WTC11 (cell line): ENCODE results near the gene CDKN2AIPNL. TPM values are rescaled to one million over a fixed set of nuclear protein-coding genes. Genes with fewer than 3 reads are reported as not detected.
"Not testable (repeated sequence)": the region's sequence is repeated elsewhere in the genome, so short reads cannot be mapped to it uniquely, and the experiment has no call there.

Source experiments
- ATAC-seq: fragments of 200-7000 bp; cut with Tn5 transposase; 2 replicates; pipeline ENCODE4 v1.10.0; 2021; ENCODE audit warnings: mild to moderate bottlenecking, moderate library complexity
- CTCF ChIA-PET: fragments of 300-600 bp; sonication (Branson Sonifier 250); formaldehyde crosslinking; loops from one replicate; lab custom pipeline; 2021; ENCODE audit warnings: antibody characterized with exemption; lab: Charles Lee
- POLR2A ChIA-PET: fragments of 350-600 bp; sonication (Branson Sonifier 250); formaldehyde crosslinking; loops from one replicate; lab custom pipeline; 2021; ENCODE audit warnings: antibody characterized with exemption; lab: Charles Lee
- DNase-seq: peaks from one replicate; pipeline ENCODE4 v3.0.0; 2021; ENCODE audit warnings: low spot score
- H3K27ac Mint-ChIP-seq: 2 replicates; pipeline ENCODE4 v1.8.0; 2021; ENCODE audit warnings: mixed read lengths
- H3K27me3 Mint-ChIP-seq: 2 replicates; pipeline ENCODE4 v1.8.0; 2021; ENCODE audit warnings: low read depth, mild to moderate bottlenecking, moderate library complexity, mixed read lengths
- H3K36me3 Mint-ChIP-seq: 2 replicates; pipeline ENCODE4 v1.8.0; 2021; ENCODE audit warnings: mixed read lengths
- H3K4me1 Mint-ChIP-seq: 2 replicates; pipeline ENCODE4 v1.8.0; 2022; ENCODE audit warnings: mixed read lengths
- H3K4me3 Mint-ChIP-seq: 2 replicates; pipeline ENCODE4 v1.8.0; 2021; ENCODE audit warnings: mild to moderate bottlenecking, moderate library complexity, mixed read lengths
- H3K9me3 Mint-ChIP-seq: 2 replicates; pipeline ENCODE4 v1.8.0; 2021; ENCODE audit warnings: mixed read lengths
- ATF1 ChIP-seq: sonication (generic); formaldehyde crosslinking; IDR thresholded peaks from 2 replicates; pipeline ENCODE4 v1.8.1; 2023; ENCODE audit warnings: mild to moderate bottlenecking, moderate library complexity, missing genetic modification reagents
- ATF6 ChIP-seq: sonication (generic); formaldehyde crosslinking; IDR thresholded peaks from 2 replicates; pipeline ENCODE4 v1.8.1; 2023; ENCODE audit warnings: mild to moderate bottlenecking, missing genetic modification reagents
- CBFB ChIP-seq: sonication (generic); formaldehyde crosslinking; IDR thresholded peaks from 2 replicates; pipeline ENCODE4 v1.8.1; 2022; ENCODE audit warnings: mild to moderate bottlenecking, low read depth, missing genetic modification reagents
- ELF4 ChIP-seq: sonication (generic); formaldehyde crosslinking; IDR thresholded peaks from 2 replicates; pipeline ENCODE4 v1.8.1; 2022; ENCODE audit warnings: low read depth, mild to moderate bottlenecking, moderate library complexity, missing genetic modification reagents
- ETV6 ChIP-seq: sonication (generic); formaldehyde crosslinking; IDR thresholded peaks from 2 replicates; pipeline ENCODE4 v1.8.1; 2022; ENCODE audit warnings: mild to moderate bottlenecking, missing genetic modification reagents
- GTF2I ChIP-seq: fragments of 250-450 bp; sonication (Bioruptor Pico); conservative IDR thresholded peaks from 2 replicates; pipeline ENCODE4 v1.4.0; 2021; ENCODE audit warnings: mild to moderate bottlenecking
- HMGA2 ChIP-seq: fragments of 250-450 bp; sonication (Bioruptor Pico); IDR thresholded peaks from 2 replicates; pipeline ENCODE4 v1.4.0; 2021; ENCODE audit warnings: mild to moderate bottlenecking, moderate library complexity
- HMGXB4 ChIP-seq: sonication (generic); formaldehyde crosslinking; IDR thresholded peaks from 2 replicates; pipeline ENCODE4 v1.8.1; 2023; ENCODE audit warnings: mild to moderate bottlenecking, moderate library complexity, missing genetic modification reagents
- JUN ChIP-seq: sonication (generic); formaldehyde crosslinking; IDR thresholded peaks from 2 replicates; pipeline ENCODE4 v1.8.0; 2023; ENCODE audit warnings: mild to moderate bottlenecking, missing genetic modification reagents
- NR3C1 ChIP-seq: sonication (generic); formaldehyde crosslinking; conservative IDR thresholded peaks from 2 replicates; pipeline ENCODE4 v1.8.1; 2023; ENCODE audit warnings: low read depth, mild to moderate bottlenecking, missing genetic modification reagents
- PRRX2 ChIP-seq: fragments of 250-450 bp; sonication (Bioruptor Pico); IDR thresholded peaks from 2 replicates; pipeline ENCODE4 v1.8.0; 2021; ENCODE audit warnings: mild to moderate bottlenecking
- SMAD3 ChIP-seq: sonication (generic); formaldehyde crosslinking; IDR thresholded peaks from 2 replicates; pipeline ENCODE4 v1.8.0; 2022; ENCODE audit warnings: missing genetic modification reagents, mild to moderate bottlenecking, borderline replicate concordance
- SP1 ChIP-seq: sonication (generic); formaldehyde crosslinking; conservative IDR thresholded peaks from 2 replicates; pipeline ENCODE4 v1.8.1; 2022; ENCODE audit warnings: missing genetic modification reagents
- ZNF263 ChIP-seq: sonication (generic); formaldehyde crosslinking; IDR thresholded peaks from 2 replicates; pipeline ENCODE4 v1.8.1; 2022; ENCODE audit warnings: low read depth, mild to moderate bottlenecking, moderate library complexity, missing genetic modification reagents
- ZNF281 ChIP-seq: sonication (generic); formaldehyde crosslinking; IDR thresholded peaks from 2 replicates; pipeline ENCODE4 v1.8.0; 2023; ENCODE audit warnings: mild to moderate bottlenecking, missing genetic modification reagents
- ZNF512 ChIP-seq: sonication (generic); formaldehyde crosslinking; IDR thresholded peaks from 2 replicates; pipeline ENCODE4 v1.8.1; 2022; ENCODE audit warnings: missing genetic modification reagents, borderline replicate concordance
- total RNA-seq: library from RNA; stranded (reverse); gene quantifications from 3 replicates; pipeline ENCODE4 v1.2.3, GENCODE V29; 2021

The CDKN2AIPNL gene
- total RNA-seq, 1 experiment from 2014 or later: 54.3 TPM

- TF ChIP-seq GTF2I (no peak), ZNF512 (CRISPR knock-in tag) (no peak), PRRX2 (no peak), ATF1 (no peak)
Measured at GRCh38 chr5:134374232-134374631, 37.4 kb downstream of the CDKN2AIPNL start (continued).

GRCh38 chr5:134373633-134374032 lies 38.0 kb downstream of the CDKN2AIPNL start:
- H3K9me3 Mint-ChIP-seq, POLR2A ChIA-PET, ATAC-seq, H3K27ac Mint-ChIP-seq, H3K27me3 Mint-ChIP-seq, CTCF ChIA-PET, DNase-seq, H3K4me3 Mint-ChIP-seq: not testable (repeated sequence)
- Mint-ChIP-seq H3K4me1 (peaks cover 21% of the 10 kb centered on the region), H3K36me3 (peaks cover 17% of the 10 kb centered on the region)

GRCh38 chr5:134371834-134372340 lies 39.8 kb downstream of the CDKN2AIPNL start:
- 0 out of 2 replicates have a peak, but pooled peaks have one; percentile 31 for TF ChIP-seq SP1 (CRISPR knock-in tag)
- 0 out of 2 replicates have a peak, but pooled peaks have one; percentile 48 for TF ChIP-seq SMAD3
- TF ChIP-seq HMGXB4: peak; percentile 34; the same call in 1 of the 2 replicates
- no peak for TF ChIP-seq HMGA2
- TF ChIP-seq, all 79 proteins: peak for 3
- Mint-ChIP-seq H3K27ac (peak overlapping the region; percentile 99), H3K4me3 (peak overlapping the region; percentile 96), H3K9me3 (peaks cover 7% of the 10 kb centered on the region), H3K36me3 (peaks cover 14% of the 10 kb centered on the region), H3K27me3 (peaks cover 4% of the 10 kb centered on the region; the same call in 1 of the 2 replicates), H3K4me1 (peaks cover 27% of the 10 kb centered on the region)
- POLR2A ChIA-PET: interaction anchor here (0.5 to 2.0 kb wide), 24 partner anchors 10 to 533 kb away, joined by 3 to 17 read pairs (median 4); partner anchors contain the start of genes CDKN2AIPNL, PCBD2 and PPP2CA
- DNase-seq (peak; percentile 78), ATAC-seq (peak; percentile 45)
- CTCF ChIA-PET: interaction anchor here (0.8 to 2.0 kb wide), 9 partner anchors 32 to 532 kb away, joined by 3 to 15 read pairs (median 4); partner anchors contain the start of genes CDKN2AIPNL, PCBD2 and PPP2CA

GRCh38 chr5:134370871-134371833 lies 40.5 kb downstream of the CDKN2AIPNL start, which contains the start of gene UBE2B:
TSS of gene UBE2B (plus strand) at chr5:134371569. CDS start at chr5:134371596, 27 bp downstream.
- DNase-seq (peak; percentile 95), ATAC-seq (peak; percentile 66)
- H3K27me3 Mint-ChIP-seq: peaks cover 4% of the 10 kb centered on the region; the same call in 1 of the 2 replicates
- H3K4me3 Mint-ChIP-seq: peak within 1 kb of the TSS; percentile 96
- peaks cover 13% of the 10 kb centered on the region for H3K36me3 Mint-ChIP-seq
- peaks cover 31% of the 10 kb centered on the region for H3K4me1 Mint-ChIP-seq
- CTCF ChIA-PET: interaction anchor here (0.9 to 2.0 kb wide), 8 partner anchors 33 to 216 kb away, joined by 3 to 15 read pairs (median 4); partner anchors contain the start of genes CDKN2AIPNL and PPP2CA
- peak within 1 kb of the TSS; percentile 100 for H3K27ac Mint-ChIP-seq
- POLR2A ChIA-PET: interaction anchor here (0.7 to 2.0 kb wide), 21 partner anchors 10 to 534 kb away, joined by 3 to 17 read pairs (median 4); partner anchors contain the start of genes CDKN2AIPNL, PCBD2 and PPP2CA
- peaks cover 7% of the 10 kb centered on the region for H3K9me3 Mint-ChIP-seq
- peak; percentile 82 for TF ChIP-seq ATF1
- no peak for TF ChIP-seq ATF6 (CRISPR knock-in tag)
- TF ChIP-seq ZNF281 (CRISPR knock-in tag): no peak
- TF ChIP-seq ELF4 (CRISPR knock-in tag): 0 out of 2 replicates have a peak, but pooled peaks have one; percentile 15
- TF ChIP-seq NR3C1: no peak
- peak; percentile 81; the same call in 1 of the 2 replicates for TF ChIP-seq ETV6 (CRISPR knock-in tag)
- TF ChIP-seq CBFB: no peak
- no peak for TF ChIP-seq ZNF263 (CRISPR knock-in tag)
- no peak for TF ChIP-seq JUN (CRISPR knock-in tag)
